ENCODE measurements around the gene ADIRF. TPM values are rescaled to one million over a fixed set of nuclear protein-coding genes. Genes with fewer than 3 reads are reported as not detected.

ADIRF gene
- total and polyA plus RNA-seq, 10 of the 15 experiments (the other 5 are each of a cell fraction or from before 2014, with no cell fraction given): 0.12 to 2.5 (median 0.70) TPM; not detected in 2

- TF ChIP-seq ATF3 (IDR thresholded peaks at IDR 0.05; ENCODE audit: borderline replicate concordance, extremely low read depth, low read depth, low read length) (no peak), TCF12 (IDR thresholded peaks at IDR 0.05; ENCODE audit: low read depth, low read length) (no peak), GATAD2B (conservative IDR thresholded peaks at IDR 0.05; ENCODE audit: low read depth) (no peak)
Measured at GRCh38 chr10:86972613-86973380, 4.5 kb downstream of the ADIRF start (continued).

GRCh38 chr10:86974484-86974883 is 6.2 kb downstream of the ADIRF start:
- Histone ChIP-seq H3K4me2 (ENCODE audit: control insufficient read depth, insufficient read depth) (no peak overlapping the region), H3K4me1 (ENCODE audit: control insufficient read depth, insufficient read depth, low read length) (peaks cover 14% of the 10 kb centered on the region), H2AFZ (ENCODE audit: control insufficient read depth, low read depth, low read length) (no peak overlapping the region), H4K20me1 (ENCODE audit: control insufficient read depth, insufficient read depth) (no peaks in the 10 kb centered on the region), H3K79me2 (ENCODE audit: control insufficient read depth, insufficient read depth, low read length) (no peaks in the 10 kb centered on the region), H3K4me3 (no peak overlapping the region), H3K9me3 (replicated peaks; ENCODE audit: control insufficient read depth, insufficient read depth, low read length) (no peaks in the 10 kb centered on the region), H3K27ac (ENCODE audit: control insufficient read depth, insufficient read depth) (no peak overlapping the region), H3K36me3 (ENCODE audit: control insufficient read depth in 2 of 2, insufficient read depth in 2 of 2, low read length in 1 of 2) (no peaks in the 10 kb centered on the region), H3K9ac (ENCODE audit: control insufficient read depth, insufficient read depth, low read length) (no peak overlapping the region), H3K27me3 (replicated peaks in 1 of 2; ENCODE audit: control insufficient read depth in 2 of 2, insufficient read depth in 2 of 2, low read length in 1 of 2) (peaks cover 0 to 2% of the 10 kb centered on the region in 2 experiments; a peak in 2 of 4 replicates)
- DNase-seq (ENCODE audit: low read depth, low spot score): no peak
- in situ Hi-C loops (cut with MboI): no loop called here
- no peak for ATAC-seq
- CTCF ChIA-PET: interaction anchor here (0.6 kb wide), 1 partner anchor 12 kb away, joined by 3 read pairs; no protein-coding TSS in a partner anchor
- intact Hi-C loops (cut with micrococcal nuclease; ENCODE audit: unreplicated experiment): no loop called here
- no peak for FAIRE-seq
- 76% methylated on average over 7 of the region's 7 CpGs for WGBS (ENCODE audit: insufficient coverage, insufficient replicate concordance, low lambda C conversion rate, missing lambda C conversion rate)
- RAD21 ChIA-PET (ENCODE audit: unreplicated experiment): no interaction called here
- no TSS peak for BruUV-seq (replicated peaks)
- POLR2A ChIA-PET: no interaction called here
- SMC1A ChIA-PET (ENCODE audit: uncharacterized antibody, unreplicated experiment): interaction anchor here (0.6 to 0.7 kb wide), 2 partner anchors 11 to 316 kb away, joined by 3 read pairs; no protein-coding TSS in a partner anchor
- no peak for TF ChIP-seq KLF5 (IDR thresholded peaks at IDR 0.05; ENCODE audit: partially characterized antibody)
- TF ChIP-seq ZSCAN29 (IDR thresholded peaks at IDR 0.05): no peak
- TF ChIP-seq ZBTB33 (IDR thresholded peaks at IDR 0.05): no peak
- TF ChIP-seq ZBTB4 (CRISPR knock-in tag; IDR thresholded peaks at IDR 0.05): no peak
- TF ChIP-seq PBX3 (IDR thresholded peaks at IDR 0.05; ENCODE audit: insufficient replicate concordance, low read depth, low read length): no peak
- no peak for TF ChIP-seq SKIL (IDR thresholded peaks at IDR 0.05; ENCODE audit: low read depth, poor library complexity, severe bottlenecking)
- no peak for TF ChIP-seq SREBF1 (IDR thresholded peaks at IDR 0.05; ENCODE audit: low read length)
- TF ChIP-seq PAX8 (IDR thresholded peaks at IDR 0.05): no peak

All from GM12878 (cell line).